ENCODE measurements around the gene MARCHF10.

- TF ChIP-seq POLR2A (IDR thresholded peaks at IDR 0.05; ENCODE audit: low read depth) (no peak), CTCF (IDR thresholded peaks at IDR 0.05) (no peak)
These were observed 17.5 kb downstream of the MARCHF10 start for GRCh38 chr17:62790564-62790986.
